ENCODE results near the gene TBX19. TPM values are rescaled to one million over a fixed set of nuclear protein-coding genes. Genes with fewer than 3 reads are reported as not detected.

The TBX19 gene
- total and polyA plus RNA-seq, 8 donors, result 0.61 to 2.9 (median 1.2) TPM; not detected in 2

GRCh38 chr1:168312718-168313604, 32.3 kb downstream of the TBX19 start:
- WGBS, 5 donors, result 87 to 92% (median 91%) methylated on average over 10 to 12 of the region's 12 CpGs
- no peaks in the 10 kb centered on the region for H3K4me1 ChIP-seq
- H3K27ac ChIP-seq, result no peak overlapping the region
- no peak for DNase-seq
- H3K36me3 ChIP-seq, result peaks cover 0 to 47% (median 20%) of the 10 kb centered on the region in 4 donors
- no peaks in the 10 kb centered on the region for H3K27me3 ChIP-seq
- intact Hi-C loops (cut with DNase I; ENCODE audit: low total_unique reads), result no loop called here
- no peaks in the 10 kb centered on the region for H3K9me3 ChIP-seq
- H3K4me3 ChIP-seq, result no peak overlapping the region
- TF ChIP-seq POLR2A (IDR thresholded peaks at IDR 0.05), result no peak
- no peak for TF ChIP-seq EP300 (IDR thresholded peaks at IDR 0.05)
- TF ChIP-seq POLR2AphosphoS5 (IDR thresholded peaks at IDR 0.05), result no peak
- TF ChIP-seq CTCF (IDR thresholded peaks at IDR 0.05), result no peak

- Histone ChIP-seq H3K9me3 (no peaks in the 10 kb centered on the region), H3K27me3 (no peaks in the 10 kb centered on the region), H3K4me3 (no peak overlapping the region), H3K36me3 (peaks cover 0 to 29% (median 8%) of the 10 kb centered on the region in 4 donors), H3K27ac (no peak overlapping the region), H3K4me1 (no peaks in the 10 kb centered on the region)
- TF ChIP-seq POLR2A (IDR thresholded peaks at IDR 0.05) (no peak), EP300 (IDR thresholded peaks at IDR 0.05) (no peak), CTCF (IDR thresholded peaks at IDR 0.05) (no peak), POLR2AphosphoS5 (IDR thresholded peaks at IDR 0.05) (no peak)
- WGBS, 5 donors, result 86 to 100% (median 94%) methylated on average over 1 of the region's 1 CpG
- intact Hi-C loops (cut with DNase I; ENCODE audit: low total_unique reads), result no loop called here
- DNase-seq, result no peak
Observed at GRCh38 chr1:168316142-168316541, 35.5 kb downstream of the TBX19 start.

GRCh38 chr1:168317309-168317708, 36.6 kb downstream of the TBX19 start:
- no peaks in the 10 kb centered on the region for H3K27me3 ChIP-seq
- H3K4me3 ChIP-seq, result no peak overlapping the region
- H3K9me3 ChIP-seq, result no peaks in the 10 kb centered on the region
- H3K4me1 ChIP-seq, result no peaks in the 10 kb centered on the region
- peaks cover 0 to 29% (median 7%) of the 10 kb centered on the region in 4 donors for H3K36me3 ChIP-seq
- intact Hi-C loops (cut with DNase I; ENCODE audit: low total_unique reads), result no loop called here
- 90 to 95% (median 95%) methylated on average over 4 of the region's 4 CpGs for WGBS, 5 donors
- H3K27ac ChIP-seq, result no peak overlapping the region
- no peak for DNase-seq
- TF ChIP-seq EP300 (IDR thresholded peaks at IDR 0.05) (no peak), POLR2AphosphoS5 (IDR thresholded peaks at IDR 0.05) (no peak), CTCF (IDR thresholded peaks at IDR 0.05) (no peak), POLR2A (IDR thresholded peaks at IDR 0.05) (no peak)

- intact Hi-C loops (cut with DNase I; ENCODE audit: low total_unique reads), result no loop called here
- Histone ChIP-seq H3K4me1 (no peaks in the 10 kb centered on the region), H3K27me3 (no peaks in the 10 kb centered on the region), H3K9me3 (no peaks in the 10 kb centered on the region), H3K27ac (no peak overlapping the region), H3K4me3 (no peak overlapping the region), H3K36me3 (peaks cover 0 to 5% (median 0%) of the 10 kb centered on the region in 4 donors)
- whole genome bisulfite sequencing, 5 donors, result 81 to 92% (median 87%) methylated on average over 8 of the region's 8 CpGs
- TF ChIP-seq CTCF (IDR thresholded peaks at IDR 0.05), result no peak
- TF ChIP-seq POLR2A (IDR thresholded peaks at IDR 0.05), result no peak
- TF ChIP-seq POLR2AphosphoS5 (IDR thresholded peaks at IDR 0.05), result no peak
- no peak for TF ChIP-seq EP300 (IDR thresholded peaks at IDR 0.05)
- DNase-seq, result no peak
Observed at GRCh38 chr1:168319691-168320090, 39.0 kb downstream of the TBX19 start.
